Measurements from ENCODE around the gene IPCEF1.

DNA sequence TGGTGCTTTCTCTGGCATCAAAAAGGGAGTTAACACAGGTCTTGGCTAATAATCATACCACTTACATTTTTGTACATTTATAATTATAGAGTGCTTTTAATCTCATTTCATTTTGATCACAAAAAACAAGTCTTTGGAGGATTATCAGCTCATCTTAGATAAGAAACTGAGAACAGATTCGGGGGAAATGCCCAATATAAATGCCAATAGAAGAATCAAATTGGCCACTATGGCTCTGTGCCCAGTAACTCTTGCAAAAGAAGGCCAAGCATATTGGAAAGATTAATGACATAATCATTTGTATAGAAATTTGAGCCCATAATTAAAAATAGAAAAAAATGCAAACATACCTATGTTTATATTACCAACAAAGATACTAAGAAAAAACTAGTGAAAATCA, 42.5 kb downstream of the IPCEF1 start:
- TF ChIP-seq CTCF (optimal IDR thresholded peaks at IDR 0.05 in 1 of 3, IDR thresholded peaks at IDR 0.05 in 1 of 3, conservative IDR thresholded peaks at IDR 0.05 in 1 of 3; ENCODE audit: extremely low read depth in 1 of 3, insufficient read depth in 2 of 3, low read length in 3 of 3) = no peak
- TF ChIP-seq EZH2 (IDR thresholded peaks at IDR 0.05; ENCODE audit: low read length) = no peak

Data from keratinocyte (primary cell).